Glutamatergic neuron (in vitro differentiated cells): Measurements from ENCODE around the gene COL4A6. TPM values are rescaled to one million over a fixed set of nuclear protein-coding genes. Genes with fewer than 3 reads are reported as not detected.

Experiments used
- DNase-seq: peaks from one replicate; pipeline ENCODE4 v3.0.0; 2022
- H3K27ac Mint-ChIP-seq: one replicate; pipeline ENCODE4 v1.8.0; 2020; ENCODE audit warnings: mild to moderate bottlenecking, mixed read lengths, inconsistent platforms; ENCODE audit not compliant: unreplicated experiment
- H3K27me3 Mint-ChIP-seq: one replicate; pipeline ENCODE4 v1.8.0; 2020; ENCODE audit warnings: mild to moderate bottlenecking, moderate library complexity, mixed read lengths, inconsistent platforms; ENCODE audit not compliant: unreplicated experiment
- H3K36me3 Mint-ChIP-seq: one replicate; pipeline ENCODE4 v1.8.0; 2020; ENCODE audit warnings: mild to moderate bottlenecking, mixed read lengths, inconsistent platforms; ENCODE audit not compliant: unreplicated experiment
- H3K4me1 Mint-ChIP-seq: one replicate; pipeline ENCODE4 v1.8.0; 2020; ENCODE audit warnings: mild to moderate bottlenecking, low read depth, mixed read lengths, inconsistent platforms; ENCODE audit not compliant: unreplicated experiment
- H3K4me3 Mint-ChIP-seq: one replicate; pipeline ENCODE4 v1.8.0; 2020; ENCODE audit warnings: mild to moderate bottlenecking, mixed read lengths, inconsistent platforms; ENCODE audit not compliant: unreplicated experiment
- H3K9me3 Mint-ChIP-seq: one replicate; pipeline ENCODE4 v1.8.0; 2020; ENCODE audit warnings: mild to moderate bottlenecking, moderate library complexity, mixed read lengths, inconsistent platforms; ENCODE audit not compliant: unreplicated experiment
- total RNA-seq: library from RNA; stranded (reverse); fragmentation: NEBNext Ultra II Directional; extraction: Animal tissue kit (Norgen Biotek cat#: 25700); gene quantifications from one replicate; pipeline ENCODE4 v1.2.1, GENCODE V29; 2021; ENCODE audit not compliant: unreplicated experiment
- TF ChIP-seq, protein P1 (sequence below): fragments of 200-600 bp; sonication (generic); IDR thresholded peaks from one replicate; pipeline ENCODE4 v1.5.0; 2021; ENCODE audit not compliant: partially characterized antibody, unreplicated experiment

The COL4A6 gene
- total RNA-seq, 1 donor from 2014 or later, result 0.05 TPM

DNA sequence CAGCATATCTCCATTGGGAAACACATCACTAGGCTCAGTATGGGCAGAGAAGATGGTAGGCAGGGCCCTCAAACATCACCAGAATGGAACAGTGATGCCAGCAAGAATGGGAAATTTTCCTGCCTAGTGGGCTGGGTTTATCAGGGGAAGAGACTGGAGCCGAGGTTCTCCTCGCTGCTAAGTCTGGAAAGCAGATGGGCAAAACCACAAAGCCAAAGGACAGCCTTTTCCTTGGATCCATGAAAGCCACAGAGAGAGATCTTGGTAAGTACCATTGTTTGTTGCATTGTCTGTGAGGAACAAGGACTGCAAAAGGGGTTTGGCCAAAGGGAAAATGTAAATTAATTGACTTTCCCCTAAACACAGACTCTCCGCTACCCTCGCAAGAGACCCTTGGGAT is 266.6 kb downstream of the COL4A6 start:
- no peaks in the 10 kb centered on the region for H3K36me3 Mint-ChIP-seq
- H3K27me3 Mint-ChIP-seq, result no peaks in the 10 kb centered on the region
- H3K4me1 Mint-ChIP-seq, result no peaks in the 10 kb centered on the region
- no peak for DNase-seq
- H3K27ac Mint-ChIP-seq, result no peak overlapping the region
- TF ChIP-seq, protein P1, sequence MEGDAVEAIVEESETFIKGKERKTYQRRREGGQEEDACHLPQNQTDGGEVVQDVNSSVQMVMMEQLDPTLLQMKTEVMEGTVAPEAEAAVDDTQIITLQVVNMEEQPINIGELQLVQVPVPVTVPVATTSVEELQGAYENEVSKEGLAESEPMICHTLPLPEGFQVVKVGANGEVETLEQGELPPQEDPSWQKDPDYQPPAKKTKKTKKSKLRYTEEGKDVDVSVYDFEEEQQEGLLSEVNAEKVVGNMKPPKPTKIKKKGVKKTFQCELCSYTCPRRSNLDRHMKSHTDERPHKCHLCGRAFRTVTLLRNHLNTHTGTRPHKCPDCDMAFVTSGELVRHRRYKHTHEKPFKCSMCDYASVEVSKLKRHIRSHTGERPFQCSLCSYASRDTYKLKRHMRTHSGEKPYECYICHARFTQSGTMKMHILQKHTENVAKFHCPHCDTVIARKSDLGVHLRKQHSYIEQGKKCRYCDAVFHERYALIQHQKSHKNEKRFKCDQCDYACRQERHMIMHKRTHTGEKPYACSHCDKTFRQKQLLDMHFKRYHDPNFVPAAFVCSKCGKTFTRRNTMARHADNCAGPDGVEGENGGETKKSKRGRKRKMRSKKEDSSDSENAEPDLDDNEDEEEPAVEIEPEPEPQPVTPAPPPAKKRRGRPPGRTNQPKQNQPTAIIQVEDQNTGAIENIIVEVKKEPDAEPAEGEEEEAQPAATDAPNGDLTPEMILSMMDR, result no peak
- no peak overlapping the region for H3K4me3 Mint-ChIP-seq
- H3K9me3 Mint-ChIP-seq, result no peaks in the 10 kb centered on the region

DNA sequence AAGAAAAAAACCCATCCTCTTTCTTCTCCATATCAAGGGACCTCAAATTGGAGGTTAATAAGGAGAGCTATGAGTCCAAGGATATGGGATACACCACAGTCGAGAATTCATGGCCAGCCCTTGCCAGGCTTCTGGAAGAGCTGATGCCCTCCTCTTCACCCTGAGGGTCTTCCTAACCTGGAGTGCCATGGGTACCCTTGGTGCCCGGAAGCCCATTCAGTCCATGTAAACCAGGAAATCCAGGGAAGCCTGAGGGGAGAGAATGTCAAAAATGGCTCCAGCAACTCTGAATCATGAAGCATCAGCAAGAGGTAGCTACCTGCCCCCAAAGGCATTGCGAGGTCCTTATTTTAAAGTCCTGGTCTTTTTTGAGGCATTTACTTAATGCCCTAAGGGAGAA is 268.5 kb downstream of the COL4A6 start:
- H3K4me3 Mint-ChIP-seq, result no peak overlapping the region
- H3K4me1 Mint-ChIP-seq, result no peaks in the 10 kb centered on the region
- no peaks in the 10 kb centered on the region for H3K27me3 Mint-ChIP-seq
- no peak overlapping the region for H3K27ac Mint-ChIP-seq
- no peaks in the 10 kb centered on the region for H3K9me3 Mint-ChIP-seq
- TF ChIP-seq, protein P1, result no peak
- no peak for DNase-seq
- H3K36me3 Mint-ChIP-seq, result no peaks in the 10 kb centered on the region

DNA sequence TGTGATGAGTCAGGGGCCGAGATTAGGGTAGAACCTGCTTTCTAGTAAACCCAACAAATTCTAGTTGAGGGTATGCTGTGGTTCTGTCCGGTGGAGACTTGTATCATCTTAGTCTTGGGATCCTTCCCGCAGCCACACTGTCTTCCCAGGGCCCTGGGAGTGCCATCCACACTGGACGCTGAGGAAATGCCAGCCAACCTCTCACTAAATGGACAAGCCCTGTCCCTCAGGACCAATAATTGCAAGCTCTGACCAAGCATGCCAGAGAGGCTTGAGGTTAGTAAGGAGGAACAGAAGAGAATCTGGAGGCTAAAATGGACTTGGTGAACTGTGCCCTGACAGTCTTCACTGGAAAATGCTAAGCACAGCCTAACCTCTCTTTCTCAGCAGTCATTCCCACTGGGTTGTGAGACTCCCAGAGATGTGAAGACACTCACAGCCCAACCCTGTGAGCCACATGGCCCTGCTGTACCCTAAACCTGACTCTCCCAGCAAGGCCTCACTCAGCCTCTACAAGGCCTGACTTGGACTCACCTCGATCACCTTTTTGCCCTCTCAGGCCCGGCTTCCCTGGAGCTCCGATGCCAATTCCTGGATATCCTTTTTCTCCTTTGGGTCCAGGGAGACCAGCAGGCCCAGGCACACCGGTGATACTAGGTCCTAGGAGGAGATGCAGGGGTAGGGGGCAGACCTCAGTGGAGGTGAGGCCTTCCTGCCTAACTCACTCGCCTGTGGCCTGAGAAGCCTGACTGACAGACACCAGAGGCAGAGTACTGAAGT is 269.1 kb downstream of the COL4A6 start:
- TF ChIP-seq, protein P1, result no peak
- DNase-seq, result no peak
- no peaks in the 10 kb centered on the region for H3K36me3 Mint-ChIP-seq
- no peak overlapping the region for H3K27ac Mint-ChIP-seq
- H3K27me3 Mint-ChIP-seq, result no peaks in the 10 kb centered on the region
- H3K4me1 Mint-ChIP-seq, result no peaks in the 10 kb centered on the region
- H3K4me3 Mint-ChIP-seq, result no peak overlapping the region
- no peaks in the 10 kb centered on the region for H3K9me3 Mint-ChIP-seq

DNA sequence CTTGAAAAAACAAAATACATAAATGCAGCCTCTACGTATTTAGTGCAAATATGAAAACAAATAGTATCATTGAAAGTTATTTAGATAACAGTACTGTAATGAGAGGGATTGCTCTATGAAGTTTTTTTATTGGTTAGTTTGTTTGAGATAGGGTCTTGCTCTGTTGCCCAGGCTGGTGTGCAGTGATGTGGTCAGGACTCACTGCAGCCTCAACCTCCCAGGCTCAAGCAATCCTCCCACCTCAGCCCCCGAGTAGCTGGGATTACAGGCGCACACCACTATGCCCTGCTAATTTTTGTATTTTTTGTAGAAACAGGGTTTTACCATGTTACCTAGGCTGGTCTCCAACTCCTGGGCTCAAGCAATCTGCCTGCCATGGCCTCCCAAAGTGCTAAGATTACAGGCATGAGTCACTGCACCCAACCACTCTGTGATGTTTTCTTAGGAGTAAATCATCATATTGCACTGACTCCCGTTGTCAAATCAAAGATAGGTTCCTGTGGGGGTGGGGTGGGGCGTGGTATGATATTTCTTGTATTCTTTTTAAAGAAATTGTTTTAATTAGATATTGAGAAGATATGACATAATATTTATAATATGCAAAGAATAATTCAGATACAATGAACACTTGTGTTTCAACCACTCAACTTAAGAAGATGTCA is 270.9 kb downstream of the COL4A6 start:
- no peak overlapping the region for H3K4me3 Mint-ChIP-seq
- TF ChIP-seq, protein P1, result no peak
- H3K27me3 Mint-ChIP-seq, result peaks cover 2% of the 10 kb centered on the region
- H3K36me3 Mint-ChIP-seq, result no peaks in the 10 kb centered on the region
- no peak overlapping the region for H3K27ac Mint-ChIP-seq
- DNase-seq, result no peak
- no peaks in the 10 kb centered on the region for H3K4me1 Mint-ChIP-seq
- H3K9me3 Mint-ChIP-seq, result peaks cover 1% of the 10 kb centered on the region
